PC-3 (cell line): ENCODE data around the gene SCN8A. TPM values are rescaled to one million over a fixed set of nuclear protein-coding genes. Genes with fewer than 3 reads are reported as not detected.

ENCODE experiments used
- ATAC-seq: fragments of 200-7000 bp; cut with Tn5 transposase; 2 replicates; pipeline ENCODE4 v1.9.1; 2020; ENCODE audit warnings: mild to moderate bottlenecking, moderate library complexity
- BruUV-seq: library from RNA; stranded (reverse); fragments of 400-500 nt; replicated peaks from 2 replicates; lab custom pipeline; 2021; lab: Mats Ljungman, UMichigan
- CTCF ChIA-PET: fragments of 300-600 bp; sonication (Branson Sonifier 250); formaldehyde crosslinking; loops from one replicate; lab custom pipeline; 2022; ENCODE audit warnings: antibody characterized with exemption; lab: Charles Lee
- POLR2A ChIA-PET: fragments of 300-600 bp; sonication (Branson Sonifier 250); formaldehyde crosslinking; loops from one replicate; lab custom pipeline; 2022; ENCODE audit warnings: antibody characterized with exemption; ENCODE audit not compliant: unreplicated experiment; lab: Charles Lee
- DNase-seq: peaks from one replicate; pipeline ENCODE4 v3.0.0-alpha.2; 2015
- H2AFZ ChIP-seq: fragments of 300-600 bp; sonication (generic); 2 replicates; pipeline ENCODE4 v1.6.0; 2016; ENCODE audit warnings: antibody characterized with exemption, low read length
- H3F3A ChIP-seq: fragments of 300-600 bp; sonication (generic); one replicate; pipeline ENCODE4 v1.6.0; 2017; ENCODE audit warnings: antibody characterized with exemption, low read length, control low read depth, mild to moderate bottlenecking; ENCODE audit not compliant: unreplicated experiment
- H3K27ac ChIP-seq: fragments of 300-600 bp; sonication (generic); 2 replicates; pipeline ENCODE4 v1.5.1; 2016; ENCODE audit warnings: mild to moderate bottlenecking, low read length
- H3K27me3 ChIP-seq: fragments of 300-600 bp; sonication (generic); 2 replicates; pipeline ENCODE4 v1.6.1; 2016; ENCODE audit warnings: low read length, mixed read lengths
- H3K36me3 ChIP-seq: fragments of 300-600 bp; sonication (generic); 2 replicates; pipeline ENCODE4 v1.6.1; 2016; ENCODE audit warnings: low read depth, mixed run types, low read length, mixed read lengths
- H3K4me1 ChIP-seq: fragments of 300-600 bp; sonication (generic); 2 replicates; pipeline ENCODE4 v1.5.1; 2016; ENCODE audit warnings: low read length; ENCODE audit not compliant: insufficient read depth
- H3K4me2 ChIP-seq: fragments of 300-600 bp; sonication (generic); 2 replicates; pipeline ENCODE4 v1.6.0; 2016; ENCODE audit warnings: low read length
- H3K4me3 ChIP-seq: fragments of 300-600 bp; sonication (generic); 2 replicates; pipeline ENCODE4 v1.5.1; 2016; ENCODE audit warnings: mild to moderate bottlenecking, low read length, mixed read lengths
- H3K79me2 ChIP-seq: fragments of 300-600 bp; sonication (generic); 2 replicates; pipeline ENCODE4 v1.6.1; 2017; ENCODE audit warnings: low read length, mixed read lengths
- H3K9ac ChIP-seq: fragments of 300-600 bp; sonication (generic); 2 replicates; pipeline ENCODE4 v1.6.0; 2016; ENCODE audit warnings: mild to moderate bottlenecking, low read length
- H3K9me2 ChIP-seq: fragments of 300-600 bp; sonication (generic); replicated peaks from 2 replicates; pipeline ENCODE4 v1.6.1; 2016; ENCODE audit warnings: mixed run types, low read length, mixed read lengths
- H3K9me3 ChIP-seq: fragments of 300-600 bp; sonication (generic); 2 replicates; pipeline ENCODE4 v1.6.1; 2016; ENCODE audit warnings: low read length, mixed read lengths
- H4K20me1 ChIP-seq: fragments of 300-600 bp; sonication (generic); 2 replicates; pipeline ENCODE4 v1.6.1; 2016; ENCODE audit warnings: low read length, mixed read lengths
- EZH2 ChIP-seq: fragments of 300-600 bp; sonication (generic); IDR thresholded peaks from one replicate; pipeline ENCODE4 v1.6.1; 2017; ENCODE audit warnings: antibody characterized with exemption, mild to moderate bottlenecking, low read length; ENCODE audit not compliant: unreplicated experiment
- EZH2phosphoT487 ChIP-seq: fragments of 300-600 bp; sonication (generic); IDR thresholded peaks from 2 replicates; pipeline ENCODE4 v1.6.1; 2018; ENCODE audit warnings: mild to moderate bottlenecking, antibody characterized with exemption, low read length, borderline replicate concordance
- intact Hi-C: fragments of 100-400 bp; cut with micrococcal nuclease; formaldehyde crosslinking; loops from 2 replicates; pipeline ENCODE4 v1.9.0; 2023
- total RNA-seq: library from RNA; depleted of rRNA; stranded (reverse); fragments of >200 nt; gene quantifications from 2 replicates; pipeline ENCODE4 v1.2.3, GENCODE V29; 2014
- TF ChIP-seq, protein P1 (sequence below): fragments of 300-600 bp; sonication (generic); conservative IDR thresholded peaks from 2 replicates; pipeline ENCODE4 v1.5.1; 2017; ENCODE audit warnings: antibody characterized with exemption, low read depth, mild to moderate bottlenecking, low read length

Gene SCN8A
- total RNA-seq, 1 experiment from 2014 or later: 12.7 TPM

DNA sequence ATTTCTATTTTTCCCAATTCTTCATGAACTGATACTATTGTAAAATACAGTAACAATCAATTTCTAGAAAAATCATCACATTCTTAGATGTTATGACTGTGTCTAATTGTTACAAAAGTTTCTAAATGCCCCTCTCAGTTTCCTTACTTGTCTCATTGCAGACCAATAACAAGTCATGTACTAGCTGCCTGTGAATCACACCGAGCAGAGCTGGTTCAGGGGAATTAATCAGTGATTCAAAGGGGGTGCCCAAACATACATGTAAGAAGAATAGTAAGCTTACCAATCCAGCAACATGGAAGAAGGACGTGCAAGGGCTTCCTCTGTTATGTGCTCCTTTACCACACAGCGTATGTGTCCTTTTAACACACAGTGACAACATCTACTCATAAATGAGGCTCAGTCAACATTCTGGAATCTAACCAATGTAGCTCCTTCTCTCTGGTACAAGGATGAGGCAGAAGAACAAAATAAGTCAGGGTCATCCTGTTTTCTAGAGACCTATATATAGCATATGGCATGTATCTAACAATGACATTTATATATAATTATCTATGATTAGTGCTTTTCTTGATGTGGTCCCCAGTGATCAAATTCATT, 126.4 kb downstream of the SCN8A start:
- no peaks in the 10 kb centered on the region for H3K27me3 ChIP-seq
- TF ChIP-seq, protein P1, sequence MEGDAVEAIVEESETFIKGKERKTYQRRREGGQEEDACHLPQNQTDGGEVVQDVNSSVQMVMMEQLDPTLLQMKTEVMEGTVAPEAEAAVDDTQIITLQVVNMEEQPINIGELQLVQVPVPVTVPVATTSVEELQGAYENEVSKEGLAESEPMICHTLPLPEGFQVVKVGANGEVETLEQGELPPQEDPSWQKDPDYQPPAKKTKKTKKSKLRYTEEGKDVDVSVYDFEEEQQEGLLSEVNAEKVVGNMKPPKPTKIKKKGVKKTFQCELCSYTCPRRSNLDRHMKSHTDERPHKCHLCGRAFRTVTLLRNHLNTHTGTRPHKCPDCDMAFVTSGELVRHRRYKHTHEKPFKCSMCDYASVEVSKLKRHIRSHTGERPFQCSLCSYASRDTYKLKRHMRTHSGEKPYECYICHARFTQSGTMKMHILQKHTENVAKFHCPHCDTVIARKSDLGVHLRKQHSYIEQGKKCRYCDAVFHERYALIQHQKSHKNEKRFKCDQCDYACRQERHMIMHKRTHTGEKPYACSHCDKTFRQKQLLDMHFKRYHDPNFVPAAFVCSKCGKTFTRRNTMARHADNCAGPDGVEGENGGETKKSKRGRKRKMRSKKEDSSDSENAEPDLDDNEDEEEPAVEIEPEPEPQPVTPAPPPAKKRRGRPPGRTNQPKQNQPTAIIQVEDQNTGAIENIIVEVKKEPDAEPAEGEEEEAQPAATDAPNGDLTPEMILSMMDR: no peak
- TF ChIP-seq EZH2: no peak
- no peak for TF ChIP-seq EZH2phosphoT487
- BruUV-seq: no TSS peak
- no peak overlapping the region for H3K9ac ChIP-seq
- H4K20me1 ChIP-seq: no peaks in the 10 kb centered on the region
- no peaks in the 10 kb centered on the region for H3F3A ChIP-seq
- ChIA-PET POLR2A (no interaction called here), CTCF (no interaction called here)
- no peak overlapping the region for H3K4me2 ChIP-seq
- H2AFZ ChIP-seq: no peak overlapping the region
- no peaks in the 10 kb centered on the region for H3K9me3 ChIP-seq
- no peaks in the 10 kb centered on the region for H3K79me2 ChIP-seq
- peaks cover 16% of the 10 kb centered on the region for H3K4me1 ChIP-seq
- DNase-seq (no peak), ATAC-seq (no peak)
- intact Hi-C loops: no loop called here
- no peak overlapping the region for H3K4me3 ChIP-seq
- no peaks in the 10 kb centered on the region for H3K9me2 ChIP-seq
- H3K27ac ChIP-seq: no peak overlapping the region
- H3K36me3 ChIP-seq: no peaks in the 10 kb centered on the region

DNA sequence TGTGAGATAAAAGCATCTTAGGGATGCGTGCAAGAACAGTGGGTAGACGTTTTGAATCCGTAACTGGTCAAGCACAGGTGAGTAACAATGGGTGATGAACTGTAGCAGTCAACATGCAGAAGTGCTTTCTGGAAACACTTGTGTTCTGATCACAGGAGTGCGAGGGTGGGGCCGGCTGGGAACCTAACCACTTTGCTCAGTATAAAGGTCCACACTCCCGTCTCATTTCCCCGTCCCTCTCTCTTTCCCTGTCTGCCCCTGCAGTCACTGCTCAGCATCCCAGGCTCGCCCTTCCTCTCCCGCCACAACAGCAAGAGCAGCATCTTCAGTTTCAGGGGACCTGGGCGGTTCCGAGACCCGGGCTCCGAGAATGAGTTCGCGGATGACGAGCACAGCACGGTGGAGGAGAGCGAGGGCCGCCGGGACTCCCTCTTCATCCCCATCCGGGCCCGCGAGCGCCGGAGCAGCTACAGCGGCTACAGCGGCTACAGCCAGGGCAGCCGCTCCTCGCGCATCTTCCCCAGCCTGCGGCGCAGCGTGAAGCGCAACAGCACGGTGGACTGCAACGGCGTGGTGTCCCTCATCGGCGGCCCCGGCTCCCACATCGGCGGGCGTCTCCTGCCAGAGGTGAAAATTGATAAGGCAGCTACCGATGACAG, 130.4 kb downstream of the SCN8A start:
- ATAC-seq (no peak), DNase-seq (no peak)
- POLR2A ChIA-PET: no interaction called here
- CTCF ChIA-PET: no interaction called here
- no TSS peak for BruUV-seq
- Histone ChIP-seq H3K9me2 (no peaks in the 10 kb centered on the region), H2AFZ (no peak overlapping the region), H4K20me1 (no peaks in the 10 kb centered on the region), H3K9ac (no peak overlapping the region), H3K27ac (no peak overlapping the region), H3K4me2 (no peak overlapping the region), H3K27me3 (no peaks in the 10 kb centered on the region), H3K36me3 (no peaks in the 10 kb centered on the region), H3F3A (no peaks in the 10 kb centered on the region), H3K79me2 (no peaks in the 10 kb centered on the region), H3K4me1 (no peaks in the 10 kb centered on the region), H3K9me3 (no peaks in the 10 kb centered on the region), H3K4me3 (no peak overlapping the region)
- intact Hi-C loops: no loop called here
- TF ChIP-seq EZH2phosphoT487: no peak
- TF ChIP-seq, protein P1: no peak
- no peak for TF ChIP-seq EZH2

DNA sequence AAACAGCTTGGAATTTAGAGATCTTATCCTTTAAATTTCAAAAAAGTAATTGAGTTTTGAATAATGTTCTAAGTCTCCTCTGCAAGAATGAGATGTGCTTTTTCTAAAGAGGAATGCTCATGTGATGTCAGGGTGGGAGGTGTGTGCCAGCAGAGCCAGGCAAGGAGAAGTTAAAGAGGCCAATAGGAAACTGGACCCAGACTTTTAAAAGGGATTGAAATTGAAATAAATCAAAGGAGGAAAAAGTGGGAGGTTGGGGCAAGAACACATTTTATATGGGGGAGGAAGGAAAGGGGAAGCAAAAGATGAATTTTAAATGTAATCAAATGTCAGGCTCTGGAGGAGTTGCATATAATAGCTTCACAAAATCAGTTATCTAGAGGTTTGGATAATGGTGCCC, 131.4 kb downstream of the SCN8A start:
- no peaks in the 10 kb centered on the region for H3F3A ChIP-seq
- H3K9ac ChIP-seq: no peak overlapping the region
- intact Hi-C loops: no loop called here
- no TSS peak for BruUV-seq
- H2AFZ ChIP-seq: no peak overlapping the region
- ATAC-seq (no peak), DNase-seq (no peak)
- ChIA-PET CTCF (no interaction called here), POLR2A (interaction anchor here (0.5 kb wide), 1 partner anchor 83 kb away, joined by 23 read pairs; no protein-coding TSS in a partner anchor)
- H3K4me3 ChIP-seq: no peak overlapping the region
- no peak overlapping the region for H3K4me2 ChIP-seq
- H4K20me1 ChIP-seq: no peaks in the 10 kb centered on the region
- H3K27me3 ChIP-seq: no peaks in the 10 kb centered on the region
- H3K9me2 ChIP-seq: no peaks in the 10 kb centered on the region
- no peaks in the 10 kb centered on the region for H3K4me1 ChIP-seq
- TF ChIP-seq, protein P1: no peak
- TF ChIP-seq EZH2 (no peak), EZH2phosphoT487 (no peak)
- no peaks in the 10 kb centered on the region for H3K79me2 ChIP-seq
- H3K36me3 ChIP-seq: no peaks in the 10 kb centered on the region
- H3K9me3 ChIP-seq: no peaks in the 10 kb centered on the region
- no peak overlapping the region for H3K27ac ChIP-seq
